ENCODE results near the gene TLX2.

DNA sequence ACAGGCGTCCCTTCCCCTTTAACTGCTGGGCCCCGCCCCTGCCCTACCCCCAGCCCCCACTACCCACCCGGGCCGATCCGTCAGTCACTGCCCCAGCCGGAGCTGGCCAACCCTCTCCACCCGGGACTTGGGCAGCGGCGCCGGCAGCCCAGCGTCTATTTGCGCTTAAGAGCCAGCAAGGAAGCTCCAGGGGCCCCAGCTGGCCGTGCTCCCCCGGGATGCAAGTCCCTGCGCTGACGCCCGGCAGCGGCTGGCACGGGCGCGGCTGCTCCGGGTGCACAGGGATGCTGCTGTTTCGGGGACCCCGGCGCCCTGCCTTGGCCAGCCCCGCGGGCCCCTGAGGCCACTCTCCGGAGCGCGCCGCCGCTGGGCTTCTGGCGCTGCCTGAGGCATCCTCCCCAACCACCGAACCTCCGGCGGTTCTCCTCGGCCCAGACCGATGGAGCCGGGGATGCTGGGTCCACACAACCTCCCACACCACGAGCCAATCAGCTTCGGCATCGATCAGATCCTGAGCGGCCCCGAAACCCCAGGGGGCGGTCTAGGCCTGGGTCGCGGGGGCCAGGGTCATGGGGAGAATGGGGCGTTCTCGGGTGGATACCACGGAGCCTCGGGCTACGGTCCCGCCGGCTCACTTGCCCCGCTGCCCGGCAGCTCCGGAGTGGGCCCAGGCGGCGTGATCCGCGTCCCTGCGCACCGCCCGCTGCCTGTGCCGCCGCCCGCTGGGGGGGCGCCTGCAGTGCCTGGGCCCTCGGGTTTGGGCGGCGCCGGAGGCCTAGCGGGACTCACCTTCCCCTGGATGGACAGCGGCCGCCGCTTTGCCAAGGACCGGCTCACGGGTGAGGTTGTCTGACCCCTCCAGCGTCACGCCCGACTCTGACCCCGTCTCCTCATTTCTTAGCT lies at the start of gene TLX2:
- TF ChIP-seq CTCF (IDR thresholded peaks at IDR 0.05; ENCODE audit: insufficient read depth, low read length, poor library complexity, severe bottlenecking) = no peak
- TF ChIP-seq EZH2phosphoT487 (conservative IDR thresholded peaks at IDR 0.05; ENCODE audit: low read length) = no peak

Measured in SU-DHL-6 (cell line).